Stimulated activated CD4-positive, alpha-beta T cell treated with anti-CD3 and anti-CD28 coated beads, Interleukin-12 subunit alpha, Interleukin-12 subunit beta, amount 100 ng/mL, for 4 hours (primary cell): ENCODE measurements around the gene THAP8.
A peak's percentile ranks its signal among the peaks of the same experiment; 100 is the strongest.

Experiments
- DNase-seq: peaks from one replicate; pipeline ENCODE4 v3.0.0-alpha.2; 2020

The THAP8 gene

DNA sequence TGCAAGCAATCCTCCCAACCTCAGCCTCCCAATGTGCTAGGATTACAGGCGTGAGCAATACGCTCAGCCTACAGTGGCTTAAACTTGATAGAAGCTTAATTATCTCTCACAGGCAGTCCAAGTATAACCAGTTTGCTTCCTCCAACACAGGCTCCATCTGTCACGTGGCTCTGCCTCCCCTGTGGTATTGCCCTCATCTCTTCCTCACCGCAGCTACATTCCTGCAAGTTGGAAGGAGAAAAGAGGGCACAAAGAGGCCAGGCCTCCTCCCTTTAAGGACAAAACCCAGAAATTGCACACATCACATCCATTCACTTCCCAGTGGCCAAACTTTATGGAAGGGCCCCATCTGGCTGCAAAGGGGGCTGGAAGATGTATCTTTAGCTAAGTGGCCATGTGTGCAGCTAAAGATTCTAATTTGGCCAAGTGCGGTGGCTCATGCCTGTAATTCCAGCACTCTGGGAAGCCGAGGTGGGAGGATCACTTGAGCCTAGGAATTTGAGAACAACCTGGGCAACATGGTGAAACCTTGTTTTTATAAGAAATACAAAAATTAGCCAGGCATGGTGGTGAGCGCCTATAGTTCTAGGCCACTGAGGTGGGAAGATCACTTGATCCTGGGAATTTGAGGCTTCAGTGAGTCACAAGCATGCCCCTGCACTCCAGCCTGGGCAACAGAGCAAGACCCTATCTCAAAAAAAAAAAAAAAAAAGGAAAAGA, 62.2 kb downstream of the THAP8 start:
- no peak for DNase-seq

DNA sequence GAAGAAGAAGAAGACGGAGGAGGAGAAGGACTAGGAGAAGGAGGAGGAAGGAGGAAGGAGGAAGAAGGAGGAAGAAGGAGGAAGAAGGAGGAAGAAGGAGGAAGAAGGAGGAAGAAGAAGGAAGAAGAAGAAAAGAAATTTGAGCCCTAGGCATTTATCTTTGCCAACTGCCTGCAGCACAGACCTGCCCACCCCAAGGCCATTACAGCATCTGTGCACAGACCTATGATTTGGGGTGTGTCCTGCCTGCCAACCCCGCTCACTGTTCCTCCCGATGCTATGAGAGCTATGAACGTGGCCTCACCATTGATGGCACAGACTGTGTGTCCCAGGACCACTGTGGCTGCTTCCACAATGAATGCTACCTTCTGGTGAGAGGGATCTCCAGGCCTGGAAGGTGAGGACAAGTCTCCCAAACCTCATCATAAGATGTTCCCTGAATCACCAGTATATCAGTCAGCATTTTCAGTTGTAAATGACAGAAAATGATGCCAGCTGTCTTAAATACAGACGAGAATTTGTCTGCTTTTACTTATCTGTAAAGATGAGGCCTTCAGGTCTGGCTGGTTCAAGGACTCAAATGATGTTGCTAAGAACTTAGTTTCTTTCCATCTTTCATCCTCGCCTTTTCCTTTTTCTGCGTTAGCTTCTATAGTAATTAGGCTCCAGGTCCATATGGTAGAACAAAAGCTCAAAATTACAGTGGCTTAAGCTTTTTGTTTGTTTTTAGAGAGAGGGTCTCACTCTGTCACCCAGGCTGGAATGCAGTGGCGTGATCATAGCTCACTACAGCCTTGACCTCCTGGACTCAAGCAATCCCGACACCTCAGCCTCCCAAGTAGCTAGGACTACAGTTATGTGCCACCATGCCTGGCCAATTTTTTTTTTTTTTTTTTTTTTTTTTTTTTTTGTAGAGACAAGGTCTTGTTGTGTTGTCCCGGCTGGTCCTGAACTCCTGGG, 63.0 kb downstream of the THAP8 start:
- no peak for DNase-seq

DNA sequence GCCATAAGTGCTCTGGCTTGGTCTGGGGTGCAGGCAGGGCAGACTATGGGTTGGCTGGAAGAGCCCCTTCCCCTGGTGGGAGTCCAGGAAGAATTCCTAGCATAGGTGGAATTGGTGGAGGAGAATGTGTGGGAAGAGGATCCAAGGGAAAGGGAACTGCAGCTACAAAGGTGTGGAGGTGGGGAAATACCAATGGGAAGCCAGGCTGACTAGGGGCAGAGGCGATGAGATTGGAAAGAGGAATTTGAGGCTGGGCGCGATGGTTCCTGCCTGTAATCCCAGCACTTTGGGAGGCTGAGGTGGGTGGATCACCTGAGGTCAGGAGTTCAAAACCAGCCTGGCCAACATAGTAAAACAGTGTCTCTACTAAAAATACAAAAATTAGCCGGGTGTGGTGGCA, 63.9 kb downstream of the THAP8 start:
- no peak for DNase-seq

DNA sequence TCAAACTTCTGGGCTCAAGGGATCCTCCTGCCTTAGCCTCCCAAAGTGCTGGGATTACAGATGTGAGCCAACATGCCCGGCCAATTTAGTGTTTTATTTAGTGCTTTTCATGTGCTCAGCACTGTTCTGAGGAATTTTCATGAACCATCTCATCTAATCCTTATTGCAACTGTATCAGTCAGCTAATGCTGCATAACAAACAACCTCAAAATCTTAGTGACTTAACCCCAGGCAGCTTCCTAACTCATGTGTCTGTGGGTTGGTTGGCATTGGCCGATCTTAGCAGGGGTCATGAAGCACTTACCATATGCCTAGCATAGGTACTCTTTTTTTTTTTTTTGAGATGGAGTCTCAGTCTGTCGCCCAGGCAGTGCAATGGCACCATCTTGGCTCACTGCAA, 65.3 kb downstream of the THAP8 start:
- no peak for DNase-seq

DNA sequence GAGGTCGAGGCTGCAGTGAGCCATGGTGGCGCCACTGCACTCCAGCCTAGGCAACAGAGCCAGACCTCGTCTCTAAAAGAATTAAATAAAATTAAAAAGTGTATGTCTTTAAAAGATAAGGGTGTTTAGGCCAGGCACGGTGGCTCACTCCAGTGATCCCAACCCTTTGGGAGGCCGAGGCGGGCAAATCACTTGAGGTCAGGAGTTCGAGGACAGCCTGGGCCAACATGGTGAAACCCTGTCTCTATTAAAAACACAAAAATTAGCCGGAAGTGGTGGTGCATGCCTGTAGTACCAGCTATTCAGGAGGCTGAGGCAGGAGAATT, 66.6 kb downstream of the THAP8 start:
- DNase-seq = no peak

DNA sequence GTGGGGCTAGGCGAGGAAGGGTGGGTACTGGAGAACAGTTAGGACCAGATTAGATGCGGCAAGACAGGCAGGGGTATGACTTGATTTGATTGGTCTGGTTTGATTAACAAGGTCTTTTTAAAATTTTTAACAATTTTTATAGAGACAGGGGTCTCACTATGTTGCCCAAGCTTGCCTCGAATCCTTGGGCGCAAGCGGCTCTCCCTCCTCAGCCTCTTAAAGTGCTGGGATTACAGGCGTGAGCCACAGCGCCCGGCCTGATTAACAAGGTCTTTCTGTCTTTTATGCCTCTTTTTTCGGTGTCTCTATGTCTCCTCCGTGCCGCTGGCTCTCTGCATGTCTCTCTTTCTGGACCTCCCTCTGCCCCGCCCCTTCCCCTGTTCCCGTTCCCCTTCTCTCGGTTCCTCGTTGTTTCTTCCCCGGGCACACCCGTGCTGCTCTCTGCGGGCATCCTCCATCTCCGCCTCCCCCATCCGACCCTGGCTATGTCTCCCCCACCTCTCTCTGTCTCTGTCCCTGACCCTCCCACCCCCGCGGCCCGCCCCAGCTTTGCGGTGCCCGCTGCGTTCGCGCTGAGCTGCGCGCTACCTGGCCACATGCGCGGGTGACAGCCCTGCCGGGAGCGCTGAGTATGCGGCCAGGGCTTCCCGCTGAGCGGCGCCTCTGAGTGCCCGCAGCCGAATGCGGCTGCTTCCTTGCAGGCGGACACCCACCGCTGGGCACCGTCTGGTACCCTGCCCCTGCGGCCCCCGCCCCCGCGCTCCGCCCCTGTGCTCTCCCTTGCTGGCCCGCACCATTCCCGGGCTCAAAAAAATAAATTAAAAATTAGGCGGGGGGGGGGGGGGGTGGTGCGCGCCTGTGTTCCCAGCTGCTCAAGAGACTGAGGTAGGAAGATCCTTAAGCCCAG, 67.2 kb downstream of the THAP8 start:
- peak; percentile 11 for DNase-seq

DNA sequence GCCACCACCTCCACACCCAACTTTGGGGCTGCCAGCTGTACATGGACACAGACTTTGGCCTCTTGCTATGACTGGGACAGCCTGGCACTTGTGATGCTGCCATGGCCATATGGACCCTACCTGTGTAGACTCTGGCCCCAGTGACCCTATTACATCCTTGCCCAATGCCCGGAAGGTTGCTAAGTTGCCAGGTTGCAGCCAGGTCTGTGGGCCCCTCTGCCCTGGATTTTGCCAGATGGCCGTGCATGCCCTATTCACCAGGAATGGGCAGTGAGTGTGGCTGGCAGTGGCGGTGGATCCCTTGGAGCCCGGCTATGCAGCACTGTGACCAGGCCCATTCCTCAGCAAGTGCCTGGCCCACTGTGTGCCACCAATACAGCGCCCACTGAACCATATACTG, 68.0 kb downstream of the THAP8 start:
- no peak for DNase-seq
